Osteocyte (in vitro differentiated cells): ENCODE measurements around the gene ADCY3. TPM values are rescaled to one million over a fixed set of nuclear protein-coding genes. Genes with fewer than 3 reads are reported as not detected.

ENCODE experiments used
- DNase-seq: peaks from one replicate; pipeline ENCODE4 v3.0.0; 2021; ENCODE audit warnings: mixed read lengths; ENCODE audit not compliant: unreplicated experiment; ENCODE audit errors: extremely low spot score
- H3K27ac Mint-ChIP-seq: one replicate; pipeline ENCODE4 v1.8.0; 2021; ENCODE audit warnings: mild to moderate bottlenecking, mixed read lengths; ENCODE audit not compliant: unreplicated experiment
- H3K27me3 Mint-ChIP-seq: one replicate; pipeline ENCODE4 v1.8.0; 2021; ENCODE audit warnings: mixed read lengths; ENCODE audit not compliant: unreplicated experiment
- H3K36me3 Mint-ChIP-seq: one replicate; pipeline ENCODE4 v1.8.0; 2021; ENCODE audit warnings: mixed read lengths; ENCODE audit not compliant: unreplicated experiment
- H3K4me1 Mint-ChIP-seq: one replicate; pipeline ENCODE4 v1.8.0; 2021; ENCODE audit warnings: mixed read lengths; ENCODE audit not compliant: unreplicated experiment
- H3K4me3 Mint-ChIP-seq: one replicate; pipeline ENCODE4 v1.8.0; 2021; ENCODE audit warnings: mild to moderate bottlenecking, moderate library complexity, mixed read lengths; ENCODE audit not compliant: unreplicated experiment
- H3K9me3 Mint-ChIP-seq: one replicate; pipeline ENCODE4 v1.8.0; 2021; ENCODE audit warnings: mixed read lengths; ENCODE audit not compliant: unreplicated experiment
- CTCF ChIP-seq: fragments of 200-600 bp; sonication (generic); IDR thresholded peaks from 2 replicates; pipeline ENCODE4 v1.5.0; 2021; ENCODE audit warnings: antibody characterized with exemption, mild to moderate bottlenecking, moderate library complexity
- total RNA-seq: library from RNA; stranded (reverse); gene quantifications from 2 replicates; pipeline ENCODE4 v1.2.1, GENCODE V29; 2021

The ADCY3 gene
- total RNA-seq, 1 donor from 2014 or later, result 99.9 TPM

- Mint-ChIP-seq H3K27me3 (no peaks in the 10 kb centered on the region), H3K36me3 (no peaks in the 10 kb centered on the region), H3K4me3 (no peak overlapping the region), H3K27ac (no peak overlapping the region), H3K4me1 (peaks cover 56% of the 10 kb centered on the region), H3K9me3 (no peaks in the 10 kb centered on the region)
- DNase-seq, result no peak
- TF ChIP-seq CTCF, result no peak
Measured at GRCh38 chr2:24853046-24853445, 67.0 kb downstream of the ADCY3 start.

- no peak for TF ChIP-seq CTCF
- peaks cover 52% of the 10 kb centered on the region for H3K4me1 Mint-ChIP-seq
- no peaks in the 10 kb centered on the region for H3K36me3 Mint-ChIP-seq
- DNase-seq, result no peak
- no peaks in the 10 kb centered on the region for H3K27me3 Mint-ChIP-seq
- no peaks in the 10 kb centered on the region for H3K9me3 Mint-ChIP-seq
- no peak overlapping the region for H3K27ac Mint-ChIP-seq
- H3K4me3 Mint-ChIP-seq, result no peak overlapping the region
Measured at GRCh38 chr2:24852431-24853020, 67.5 kb downstream of the ADCY3 start.

GRCh38 chr2:24852026-24852425 lies 68.0 kb downstream of the ADCY3 start:
- Mint-ChIP-seq H3K36me3 (no peaks in the 10 kb centered on the region), H3K4me3 (no peak overlapping the region), H3K27ac (no peak overlapping the region), H3K27me3 (no peaks in the 10 kb centered on the region), H3K4me1 (peaks cover 51% of the 10 kb centered on the region), H3K9me3 (no peaks in the 10 kb centered on the region)
- no peak for DNase-seq
- no peak for TF ChIP-seq CTCF

GRCh38 chr2:24850944-24851343 lies 69.1 kb downstream of the ADCY3 start:
- TF ChIP-seq CTCF, result no peak
- Mint-ChIP-seq H3K36me3 (no peaks in the 10 kb centered on the region), H3K27ac (peak overlapping the region; percentile 50), H3K4me1 (peaks cover 41% of the 10 kb centered on the region), H3K9me3 (no peaks in the 10 kb centered on the region), H3K4me3 (no peak overlapping the region), H3K27me3 (no peaks in the 10 kb centered on the region)
- no peak for DNase-seq

GRCh38 chr2:24845691-24846090 lies 74.3 kb downstream of the ADCY3 start:
- DNase-seq, result no peak
- Mint-ChIP-seq H3K36me3 (peaks cover 7% of the 10 kb centered on the region), H3K27me3 (no peaks in the 10 kb centered on the region), H3K9me3 (no peaks in the 10 kb centered on the region), H3K4me1 (peaks cover 14% of the 10 kb centered on the region), H3K4me3 (no peak overlapping the region), H3K27ac (no peak overlapping the region)
- TF ChIP-seq CTCF, result no peak
